ELR (cell line): ENCODE data around the gene CEP162.
A peak's percentile ranks its signal among the peaks of the same experiment; 100 is the strongest.
"Not testable (repeated sequence)": the region's sequence is repeated elsewhere in the genome, so short reads cannot be mapped to it uniquely, and the experiment has no call there.

Experiments
- DNase-seq: peaks from one replicate; pipeline ENCODE4 v3.0.0-alpha.2; 2015; ENCODE audit warnings: low read depth

Gene CEP162

DNA sequence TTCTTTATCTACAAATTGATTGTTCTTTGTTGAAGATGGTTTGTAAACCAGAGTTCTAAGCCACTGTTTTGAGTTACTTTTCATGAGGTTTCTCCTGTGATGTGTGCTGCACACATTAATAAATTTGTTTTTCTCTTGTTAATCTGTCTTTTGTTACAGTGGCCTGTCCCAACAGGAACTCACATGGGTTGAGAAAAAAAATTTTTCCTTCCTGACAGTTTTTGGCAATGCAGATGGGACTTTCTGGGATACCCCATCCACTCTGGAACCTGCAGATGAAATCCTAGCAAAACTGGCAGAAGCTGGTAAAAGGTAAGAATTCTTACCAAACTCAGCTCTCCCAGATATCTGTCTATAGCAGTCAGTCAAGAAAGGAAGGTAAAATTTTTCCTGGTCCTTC lies 88.1 kb downstream of the CEP162 start:
- no peak for DNase-seq

DNA sequence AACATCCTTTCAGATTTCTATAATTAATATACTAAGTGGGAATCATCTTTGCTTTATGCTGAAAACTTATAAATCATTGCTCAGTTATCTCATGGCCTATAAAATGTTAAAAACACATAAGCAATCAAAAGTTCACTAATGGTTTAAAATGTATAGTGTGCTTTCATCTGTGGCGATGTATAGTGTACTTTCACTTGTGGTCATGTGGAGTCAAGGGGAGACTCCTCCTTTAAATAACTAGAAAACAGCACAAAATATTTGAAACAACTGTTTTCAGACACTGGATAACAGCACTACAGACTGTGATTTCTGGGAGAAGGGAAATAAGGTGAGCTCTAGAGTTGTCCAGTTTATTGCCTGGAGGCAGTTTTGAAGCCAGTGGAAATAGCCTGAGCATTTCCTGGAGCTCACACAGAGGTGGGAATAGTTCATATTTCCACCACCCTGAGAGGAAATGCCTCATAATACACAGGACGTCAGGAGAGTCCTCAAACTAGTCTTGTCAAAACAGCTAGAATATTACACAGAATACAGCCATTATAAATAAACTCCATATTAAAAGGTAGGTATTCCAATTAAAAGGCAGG lies 89.4 kb downstream of the CEP162 start:
- peak; percentile 58 for DNase-seq

DNA sequence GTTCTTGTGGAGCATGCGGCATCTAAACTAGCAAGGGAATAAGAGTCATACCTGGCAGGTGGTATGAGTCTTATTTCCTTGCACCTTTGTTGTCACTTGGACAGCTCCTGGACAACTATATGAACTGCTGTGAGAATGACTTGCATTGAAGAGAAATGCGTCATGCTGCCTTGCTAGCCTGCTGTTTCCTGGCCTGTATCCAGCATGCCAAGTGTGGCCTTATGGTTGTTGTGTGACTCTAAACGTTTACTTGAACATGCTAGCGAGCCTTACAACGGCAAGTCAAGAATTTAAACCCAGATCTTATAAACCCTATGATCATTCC lies 90.4 kb downstream of the CEP162 start:
- DNase-seq = no peak

DNA sequence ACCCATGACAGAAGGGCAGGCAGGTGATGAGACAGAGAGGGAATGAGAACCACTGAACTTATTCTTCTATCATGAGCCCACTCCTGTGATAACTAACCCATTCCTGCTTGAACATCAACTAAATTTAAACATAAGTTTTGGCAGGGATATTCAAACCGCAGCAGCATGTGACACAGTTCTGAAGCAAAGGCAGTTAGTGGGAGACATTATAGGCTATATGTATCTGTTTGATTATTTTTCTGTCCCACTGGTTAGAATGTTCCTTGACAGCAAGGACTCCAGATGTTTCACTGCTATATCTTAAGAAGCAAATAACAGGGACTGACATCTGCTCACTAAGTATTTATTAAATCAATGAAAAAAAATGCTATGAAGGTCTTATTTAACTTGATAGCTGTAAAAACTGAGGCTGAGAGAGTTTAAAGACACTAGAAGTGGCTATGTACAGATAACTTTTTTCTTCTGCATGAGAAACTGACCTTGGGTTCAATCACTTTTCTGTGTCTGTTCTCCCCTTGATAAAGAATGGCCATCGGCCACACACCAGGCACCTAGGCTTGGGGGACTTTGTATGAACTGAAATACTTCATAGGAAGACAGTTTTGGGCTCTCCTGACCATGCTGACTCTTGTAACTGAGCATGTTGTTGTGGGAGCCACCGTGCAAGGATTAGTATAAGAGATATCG lies 90.9 kb downstream of the CEP162 start:
- no peak for DNase-seq

DNA sequence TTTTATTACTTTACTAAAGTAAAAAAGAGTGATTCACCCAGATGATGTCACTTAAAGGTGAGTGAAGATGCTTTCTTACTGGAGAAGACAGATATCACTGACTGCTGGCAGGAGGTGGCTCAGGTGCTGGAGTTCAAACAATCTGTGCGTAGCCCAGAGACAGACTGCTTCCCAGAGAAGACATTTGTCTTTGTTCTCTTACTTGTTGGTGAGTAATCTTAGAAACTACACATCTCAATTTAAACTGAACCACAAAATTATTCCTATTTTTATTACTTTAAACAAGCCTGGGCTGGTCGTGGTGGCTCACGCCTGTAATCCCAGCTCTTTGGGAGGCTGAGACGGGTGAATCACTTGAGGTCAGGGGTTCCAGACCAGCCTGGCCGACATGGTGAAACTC lies 92.2 kb downstream of the CEP162 start:
- peak; percentile 2 for DNase-seq

DNA sequence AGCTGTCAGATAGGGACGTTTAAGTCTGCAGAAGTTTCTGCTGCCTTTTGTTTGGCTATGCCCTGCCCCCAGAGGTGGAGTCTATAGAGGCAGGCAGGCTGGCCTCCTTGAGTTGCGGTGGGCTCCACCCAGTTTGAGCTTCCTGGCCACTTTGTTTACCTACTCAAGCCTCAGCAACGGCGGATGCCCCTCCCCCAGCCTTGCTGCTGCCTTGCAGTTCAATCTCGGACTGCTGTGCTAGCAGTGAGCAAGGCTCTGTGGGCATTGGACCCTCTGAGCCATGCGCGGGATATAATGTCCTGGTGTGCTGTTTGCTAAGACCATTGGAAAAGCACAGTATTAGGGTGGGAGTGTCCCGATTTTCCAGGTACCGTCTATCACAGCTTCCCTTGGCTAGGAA lies 94.1 kb downstream of the CEP162 start:
- DNase-seq = not testable (repeated sequence)

GRCh38 chr6:84129588-84129987 lies 97.9 kb downstream of the CEP162 start:
- DNase-seq = not testable (repeated sequence)

- DNase-seq = no peak
Observed at GRCh38 chr6:84123186-84123585, 104.3 kb downstream of the CEP162 start.

DNA sequence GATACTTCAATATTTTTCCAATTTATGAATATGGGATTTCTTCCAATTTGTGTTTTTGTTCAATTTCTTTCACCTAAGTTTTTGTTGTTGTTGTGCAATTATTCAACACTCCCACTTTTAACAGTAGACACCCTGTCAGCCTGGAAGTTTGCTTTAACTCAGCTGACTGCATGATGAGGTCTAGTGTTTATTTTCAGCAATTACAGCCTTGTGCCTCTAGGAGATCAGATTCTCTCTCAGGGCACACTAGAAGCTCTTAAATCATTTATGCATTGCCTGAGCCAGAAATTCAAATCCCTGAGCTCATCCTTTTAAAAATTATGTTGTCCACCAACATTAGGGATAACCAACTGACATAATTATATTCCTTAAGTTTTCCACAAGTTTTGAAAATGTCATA lies 108.2 kb downstream of the CEP162 start:
- DNase-seq = peak; percentile 19

GRCh38 chr6:84118191-84118590 lies 109.3 kb downstream of the CEP162 start:
- no peak for DNase-seq

GRCh38 chr6:84114933-84115594 lies 112.4 kb downstream of the CEP162 start:
- not testable (repeated sequence) for DNase-seq

- not testable (repeated sequence) for DNase-seq
Observed at GRCh38 chr6:84111351-84111750, 116.1 kb downstream of the CEP162 start.

- no peak for DNase-seq
Observed at GRCh38 chr6:84107495-84107894, 119.9 kb downstream of the CEP162 start.

GRCh38 chr6:84105215-84105924 lies 122.1 kb downstream of the CEP162 start:
- peak; percentile 57 for DNase-seq

- peak; percentile 4 for DNase-seq
Observed at GRCh38 chr6:84103029-84103428, 124.4 kb downstream of the CEP162 start.

GRCh38 chr6:84095156-84095555 lies 132.3 kb downstream of the CEP162 start:
- no peak for DNase-seq

GRCh38 chr6:84093441-84094435 lies 133.7 kb downstream of the CEP162 start:
- DNase-seq = no peak

DNA sequence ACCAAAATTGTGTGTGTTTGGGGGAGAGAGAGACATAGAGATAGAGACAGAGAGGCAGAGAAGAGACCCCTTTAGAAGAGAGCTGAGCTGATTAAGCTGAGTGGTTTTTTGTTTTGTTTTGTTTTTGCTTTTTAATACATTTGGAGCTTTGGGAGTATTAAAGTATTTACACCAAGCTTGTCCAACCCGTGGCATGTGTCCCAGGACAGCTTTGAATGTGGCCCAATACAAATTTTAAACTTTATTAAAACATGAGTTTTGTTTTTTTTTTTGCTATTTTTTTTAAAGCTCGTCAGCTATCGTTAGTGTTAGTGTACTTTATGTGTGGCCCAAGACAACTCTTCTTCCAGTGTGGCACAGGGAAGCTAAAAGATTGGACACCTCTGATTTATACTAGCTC lies 137.9 kb downstream of the CEP162 start:
- no peak for DNase-seq

- DNase-seq = no peak
Observed at GRCh38 chr6:84089081-84089480, 138.4 kb downstream of the CEP162 start.

- DNase-seq = no peak
Observed at GRCh38 chr6:84086545-84087429, 140.7 kb downstream of the CEP162 start.

- no peak for DNase-seq
Observed at GRCh38 chr6:84086056-84086455, 141.4 kb downstream of the CEP162 start.
